NCI-H2227 treated with DMSO at 0.1 percent for 48 hours (cell line): ENCODE results near the gene CDT1.
"Not testable (repeated sequence)": the region's sequence is repeated elsewhere in the genome, so short reads cannot be mapped to it uniquely, and the experiment has no call there.

Experiments used
- DNase-seq: peaks from one replicate; lab custom pipeline; 2025; lab: John Stamatoyannopoulos, UW

CDT1 gene

GRCh38 chr16:88816736-88817535, 13.3 kb downstream of the CDT1 start:
- DNase-seq = no peak

- DNase-seq = no peak
These were observed 14.4 kb downstream of the CDT1 start for GRCh38 chr16:88817785-88818574.

GRCh38 chr16:88818575-88818874, 14.9 kb downstream of the CDT1 start:
- no peak for DNase-seq

GRCh38 chr16:88819126-88819525, 15.5 kb downstream of the CDT1 start:
- DNase-seq = no peak

- DNase-seq = no peak
These were observed 16.9 kb downstream of the CDT1 start for GRCh38 chr16:88820385-88821025.

- DNase-seq = no peak
These were observed 17.7 kb downstream of the CDT1 start for GRCh38 chr16:88821168-88821850.

GRCh38 chr16:88822281-88823040, 18.9 kb downstream of the CDT1 start:
- no peak for DNase-seq

GRCh38 chr16:88823646-88824045, 20.1 kb downstream of the CDT1 start:
- not testable (repeated sequence) for DNase-seq

- no peak for DNase-seq
These were observed 20.9 kb downstream of the CDT1 start for GRCh38 chr16:88824256-88825077.

GRCh38 chr16:88825146-88825545, 21.6 kb downstream of the CDT1 start:
- no peak for DNase-seq

GRCh38 chr16:88826070-88826840, 22.7 kb downstream of the CDT1 start:
- no peak for DNase-seq

GRCh38 chr16:88827727-88828126, 24.1 kb downstream of the CDT1 start:
- no peak for DNase-seq

GRCh38 chr16:88828711-88829110, 25.1 kb downstream of the CDT1 start:
- no peak for DNase-seq

GRCh38 chr16:88830258-88830657, 26.7 kb downstream of the CDT1 start:
- no peak for DNase-seq

GRCh38 chr16:88830783-88831182, 27.2 kb downstream of the CDT1 start:
- DNase-seq = no peak

GRCh38 chr16:88831838-88832237, 28.2 kb downstream of the CDT1 start:
- DNase-seq = no peak

- no peak for DNase-seq
These were observed 29.5 kb downstream of the CDT1 start for GRCh38 chr16:88833086-88833485.

GRCh38 chr16:88834670-88835069, 31.1 kb downstream of the CDT1 start:
- no peak for DNase-seq

GRCh38 chr16:88835383-88835782, 31.8 kb downstream of the CDT1 start:
- DNase-seq = no peak

GRCh38 chr16:88835818-88836217, 32.2 kb downstream of the CDT1 start:
- DNase-seq = no peak
